GM15510 (cell line): ENCODE measurements around the gene CHD6.

Experiments used
- POLR2A ChIP-seq: IDR thresholded peaks from 3 replicates; pipeline ENCODE4 v1.6.1; 2011; ENCODE audit warnings: borderline replicate concordance; ENCODE audit not compliant: insufficient read length; ENCODE audit errors: extremely low read depth

Gene CHD6

DNA sequence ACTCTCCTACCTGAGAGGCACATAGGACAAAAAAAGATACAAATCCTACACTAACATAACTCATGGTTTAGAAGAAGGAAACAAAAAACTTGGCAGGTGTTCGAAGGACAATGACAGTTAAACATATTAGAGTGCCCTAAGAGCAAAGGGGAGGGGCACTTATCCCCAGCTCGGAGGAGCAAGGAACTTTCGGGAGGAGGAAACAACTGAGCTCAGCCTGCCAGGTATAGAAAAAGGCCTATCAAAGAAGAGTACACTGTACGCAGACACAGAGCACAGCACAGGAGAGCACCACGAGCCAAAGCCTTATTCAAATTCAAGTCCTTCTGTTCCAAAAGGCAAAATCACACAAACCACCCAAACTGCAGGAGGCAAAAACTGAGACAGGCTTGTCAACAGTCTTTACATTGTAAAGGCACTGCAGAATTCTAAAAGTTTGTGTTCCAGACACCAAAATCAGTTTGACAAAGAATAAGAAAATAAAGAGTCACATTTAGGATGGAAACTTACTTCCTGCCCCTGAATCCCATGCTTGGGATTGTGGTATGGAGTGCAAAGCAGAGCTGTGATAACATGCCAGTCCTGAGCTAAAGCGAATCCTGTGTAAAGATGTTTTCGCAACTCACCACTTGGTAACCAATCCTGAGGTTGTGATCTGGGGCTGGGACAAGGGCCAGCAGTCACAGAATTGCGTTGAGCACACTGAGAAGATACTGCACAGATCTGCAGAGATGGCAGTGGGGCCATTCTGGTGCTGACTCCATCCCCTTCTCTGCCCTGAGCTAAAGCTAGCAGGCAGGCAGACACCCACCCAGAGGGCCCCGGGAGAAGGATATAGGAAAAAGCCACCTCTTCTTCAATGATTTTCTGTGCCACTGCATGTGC, 108.6 kb downstream of the CHD6 start:
- TF ChIP-seq POLR2A, result no peak

DNA sequence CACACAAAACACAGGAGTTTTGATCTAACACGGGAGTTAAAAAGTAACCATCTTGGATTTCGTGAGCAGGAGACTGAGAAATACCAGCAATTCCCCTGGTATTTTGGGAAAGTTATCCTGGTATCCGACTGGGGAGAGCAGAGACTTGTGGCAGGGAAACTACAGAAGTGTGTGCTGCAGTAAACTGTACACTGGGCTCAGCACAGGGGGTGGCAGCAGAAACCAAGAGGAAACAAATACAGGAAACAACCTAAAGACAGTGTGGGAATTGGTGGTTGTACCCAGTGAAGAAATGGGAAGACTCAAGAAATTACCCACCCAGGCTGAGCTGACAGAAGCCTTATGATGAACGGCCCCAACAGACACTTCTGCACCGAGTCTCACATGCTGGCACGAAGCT, 109.8 kb downstream of the CHD6 start:
- TF ChIP-seq POLR2A, result no peak

DNA sequence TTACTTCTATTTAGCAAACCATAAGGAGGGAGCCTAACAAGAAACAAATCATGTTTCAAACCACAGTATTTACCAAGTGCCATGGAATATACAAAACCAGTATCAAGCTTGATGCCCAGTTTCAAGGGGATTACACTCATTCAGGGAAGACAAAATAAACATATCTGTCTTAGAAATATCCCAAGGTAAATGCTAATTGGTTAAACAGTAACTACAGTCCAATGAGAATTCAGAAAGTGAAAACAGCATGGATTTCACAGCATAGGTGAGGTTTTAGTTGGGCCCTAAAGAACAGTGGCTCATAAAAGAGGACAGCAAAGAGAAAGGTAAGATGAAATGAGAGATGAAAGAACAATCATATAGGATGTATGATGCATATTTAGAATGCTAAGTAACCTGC, 110.3 kb downstream of the CHD6 start:
- TF ChIP-seq POLR2A, result no peak

GRCh38 chr20:41507436-41507835, 110.7 kb downstream of the CHD6 start:
- TF ChIP-seq POLR2A, result no peak

GRCh38 chr20:41506192-41506915, 111.8 kb downstream of the CHD6 start:
- TF ChIP-seq POLR2A, result no peak

GRCh38 chr20:41505184-41505583, 113.0 kb downstream of the CHD6 start:
- TF ChIP-seq POLR2A, result no peak

GRCh38 chr20:41501376-41501775, 116.8 kb downstream of the CHD6 start:
- TF ChIP-seq POLR2A, result no peak

DNA sequence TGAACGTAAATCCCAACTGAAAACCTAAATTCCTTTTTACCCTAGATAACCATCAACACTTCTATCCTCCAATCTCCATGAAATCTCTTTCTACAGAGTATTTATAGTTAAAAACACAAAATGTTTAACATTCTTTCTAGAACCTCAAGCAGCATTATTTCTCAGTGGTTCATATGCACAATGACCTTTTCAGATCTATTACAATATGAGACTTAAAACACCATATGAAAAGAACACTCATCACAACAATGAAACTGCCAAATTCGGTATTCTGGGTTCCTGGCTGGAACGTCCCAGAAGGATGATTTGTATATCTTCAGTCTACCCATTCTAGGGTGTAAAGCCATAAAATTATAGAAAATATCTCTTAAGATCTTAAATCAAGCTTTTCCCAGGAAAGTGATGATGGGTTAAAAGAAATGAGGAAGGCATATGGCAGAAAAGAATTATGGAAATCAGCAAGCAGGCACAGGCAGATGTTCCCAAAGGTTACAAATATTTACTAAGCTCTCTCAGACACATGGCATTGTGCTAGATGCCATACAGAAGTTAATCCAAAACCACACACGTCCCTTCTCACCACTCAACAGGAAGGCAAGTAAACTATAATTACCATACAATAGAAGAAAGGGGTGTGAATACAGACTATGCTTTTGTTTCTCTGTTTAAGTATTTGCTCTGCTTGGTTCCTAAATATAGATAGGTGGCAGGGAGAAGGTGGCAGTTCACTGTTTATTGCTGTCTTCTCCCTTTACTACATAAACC, 118.0 kb downstream of the CHD6 start:
- no peak for TF ChIP-seq POLR2A

DNA sequence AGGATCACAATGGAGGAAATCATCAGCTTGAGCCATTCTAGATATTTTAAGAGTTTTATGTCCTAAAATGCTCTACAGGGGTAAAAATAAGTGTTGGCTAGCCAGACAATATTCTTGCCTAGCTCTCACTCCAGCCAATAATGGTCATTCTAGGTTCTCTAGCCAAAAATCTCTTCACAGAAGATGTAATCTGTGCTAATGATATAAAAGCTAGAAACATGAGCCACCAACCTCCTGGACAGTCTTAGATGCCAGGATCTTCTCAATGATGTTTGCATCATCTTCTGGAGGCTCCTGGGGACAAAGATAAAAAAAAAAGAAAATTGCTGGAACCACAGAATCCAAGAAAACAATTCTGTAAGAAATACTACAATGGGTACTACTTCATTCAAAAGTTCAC, 119.1 kb downstream of the CHD6 start:
- TF ChIP-seq POLR2A, result no peak

GRCh38 chr20:41497186-41497895, 120.8 kb downstream of the CHD6 start:
- TF ChIP-seq POLR2A, result no peak

GRCh38 chr20:41494451-41494850, 123.7 kb downstream of the CHD6 start:
- no peak for TF ChIP-seq POLR2A

- TF ChIP-seq POLR2A, result no peak
Observed at GRCh38 chr20:41483553-41483930, 134.6 kb downstream of the CHD6 start.

GRCh38 chr20:41482647-41483552, 135.3 kb downstream of the CHD6 start:
- no peak for TF ChIP-seq POLR2A
